HG02623 (cell line): Measurements from ENCODE around the gene ACOT13.
"Not testable (repeated sequence)": the region's sequence is repeated elsewhere in the genome, so short reads cannot be mapped to it uniquely, and the experiment has no call there.

Experiments used
- ATAC-seq: cut with Tn5 transposase; IDR thresholded peaks from one replicate; pipeline ENCODE4 v1.9.1; 2021; ENCODE audit warnings: moderate library complexity; ENCODE audit not compliant: unreplicated experiment

ACOT13 gene

DNA sequence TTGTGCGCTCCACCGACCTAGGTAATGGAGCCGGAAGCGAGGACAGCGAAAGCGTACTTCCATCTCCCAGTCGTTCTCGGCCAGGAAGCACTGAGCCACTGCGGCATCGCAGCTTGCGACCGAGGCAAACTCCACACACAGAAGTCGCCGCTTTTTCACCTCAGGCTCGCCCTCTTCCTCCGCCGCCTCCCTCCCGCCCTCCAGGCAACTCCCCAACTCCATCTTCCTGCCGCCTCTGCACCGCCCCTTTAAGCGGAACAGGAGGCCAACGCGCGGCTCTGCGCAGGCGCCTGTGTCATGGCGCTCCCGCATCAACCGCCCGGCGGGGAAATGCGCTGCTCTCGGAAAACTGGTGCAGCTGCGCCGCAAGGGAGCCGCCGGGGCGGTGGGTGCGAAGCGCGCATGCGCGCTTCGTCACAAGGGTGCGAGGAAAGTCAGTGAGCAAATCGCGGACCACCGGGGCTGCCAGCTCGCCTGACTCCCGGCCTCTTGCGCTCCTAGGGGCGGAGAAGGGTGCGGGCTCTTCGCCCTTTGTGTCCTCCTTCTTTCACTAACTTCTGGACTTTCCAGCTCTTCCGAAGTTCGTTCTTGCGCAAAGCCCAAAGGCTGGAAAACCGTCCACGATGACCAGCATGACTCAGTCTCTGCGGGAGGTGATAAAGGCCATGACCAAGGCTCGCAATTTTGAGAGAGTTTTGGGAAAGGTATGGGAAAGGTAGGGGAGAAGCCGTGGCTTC lies at the start of gene ACOT13, which contains the start of gene TDP2:
Gene ACOT13, plus strand, starts transcription at position 437 of the 737 bp plus-strand sequence. Its CDS starts 187 bp downstream, at position 624.
Gene TDP2, minus strand, starts transcription at position 259 of the 737 bp plus-strand sequence. Its CDS starts 37 bp downstream, at position 222.
- peak; percentile 92 for ATAC-seq

DNA sequence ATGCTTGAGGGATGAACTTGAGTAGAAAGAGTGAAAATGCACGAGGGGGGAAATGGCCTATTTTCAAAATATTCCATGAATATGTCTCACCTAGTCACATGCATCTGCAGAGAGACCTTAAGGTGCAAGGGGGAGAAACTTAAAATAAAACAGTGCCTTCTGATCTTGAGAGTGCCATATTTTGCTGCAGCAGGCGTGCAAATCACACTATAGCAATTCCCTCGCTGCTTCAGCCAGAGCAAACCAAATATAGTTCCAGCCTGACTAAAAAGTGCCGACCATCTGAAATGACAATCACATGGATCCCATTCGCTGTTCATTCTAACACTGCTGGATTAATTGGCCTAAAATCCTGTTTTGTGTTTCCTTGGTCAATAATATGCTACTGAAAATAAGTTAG lies 47.2 kb upstream of the ACOT13 start:
- no peak for ATAC-seq

DNA sequence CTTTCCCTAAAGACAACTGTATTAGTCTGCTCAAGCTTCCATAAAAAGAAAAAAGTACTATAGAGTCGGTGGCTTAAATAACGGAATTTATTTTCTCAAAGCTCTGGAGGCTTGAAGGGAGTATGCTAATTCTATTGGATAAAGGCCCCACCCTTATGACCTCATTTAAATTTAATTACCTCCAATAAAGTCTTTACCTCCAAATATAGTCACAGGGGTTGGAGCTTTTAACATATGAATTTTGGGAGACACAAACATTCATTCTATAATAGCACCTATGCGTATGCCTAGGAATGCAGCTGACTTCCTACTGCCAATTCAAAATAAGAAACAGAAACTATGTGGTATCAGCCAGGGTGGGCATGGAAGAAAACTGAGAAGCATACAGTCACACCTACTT lies 46.2 kb upstream of the ACOT13 start:
- no peak for ATAC-seq

DNA sequence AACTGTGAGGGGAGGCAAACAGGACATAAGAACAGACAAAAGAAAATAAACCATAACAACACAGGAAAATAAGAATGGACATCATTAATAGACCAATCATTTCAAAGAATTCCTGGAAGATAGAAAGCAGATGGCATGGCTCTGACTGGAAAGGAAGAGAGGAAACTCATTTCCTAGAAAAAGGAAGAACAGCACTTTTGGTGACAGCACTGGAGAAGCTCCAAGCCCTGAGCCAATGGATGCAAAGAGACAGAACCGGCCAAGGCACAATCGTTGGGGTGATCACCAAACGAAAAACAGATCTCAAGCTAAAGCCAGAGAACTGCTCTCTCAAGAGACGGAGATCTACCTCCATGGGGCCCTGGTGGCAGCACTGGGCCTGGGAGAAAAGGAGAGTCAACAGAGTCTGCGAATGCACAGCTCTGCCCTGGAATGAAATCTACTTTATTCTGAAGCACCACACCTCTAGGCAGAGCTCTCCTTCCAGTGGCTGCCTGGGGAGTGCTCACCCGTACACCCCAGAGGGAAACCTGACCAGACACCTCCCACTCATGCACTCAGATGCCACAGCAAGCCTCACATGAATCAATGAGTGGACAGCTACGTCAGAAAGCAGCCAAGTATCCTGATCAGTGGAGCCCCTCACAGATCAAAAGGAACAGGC lies 45.1 kb upstream of the ACOT13 start:
- ATAC-seq, result no peak

DNA sequence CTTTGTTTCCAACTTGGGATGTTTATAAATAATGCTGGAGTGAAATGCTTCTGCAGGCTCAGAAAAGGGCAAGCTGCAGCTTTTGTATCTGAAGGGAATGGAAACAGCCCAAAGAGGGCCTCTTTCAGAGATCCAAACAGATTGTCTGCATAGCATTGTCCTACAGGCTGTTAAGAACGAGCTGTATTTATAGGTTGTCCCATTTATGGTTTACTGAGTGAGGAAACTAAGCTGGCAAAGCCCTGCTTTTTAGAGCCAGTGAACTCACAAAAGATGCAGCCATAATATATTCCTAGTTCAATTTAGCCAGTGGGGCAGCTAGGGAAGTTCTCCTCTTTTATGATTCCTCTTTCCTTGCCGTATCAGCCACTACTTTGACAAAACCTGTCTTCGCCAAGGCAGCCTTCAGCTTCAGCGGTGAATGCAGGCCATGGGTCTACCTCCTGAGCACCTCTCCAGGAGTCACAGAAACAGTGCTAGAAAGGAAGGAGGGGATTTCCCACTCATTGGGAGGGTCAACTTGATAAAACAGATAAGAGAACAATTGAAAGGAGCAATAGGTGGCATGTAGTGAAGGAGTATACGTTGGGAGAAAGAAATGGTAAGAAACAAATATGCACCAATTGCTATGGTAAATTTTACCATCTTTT lies 35.9 kb upstream of the ACOT13 start:
- ATAC-seq, result no peak

DNA sequence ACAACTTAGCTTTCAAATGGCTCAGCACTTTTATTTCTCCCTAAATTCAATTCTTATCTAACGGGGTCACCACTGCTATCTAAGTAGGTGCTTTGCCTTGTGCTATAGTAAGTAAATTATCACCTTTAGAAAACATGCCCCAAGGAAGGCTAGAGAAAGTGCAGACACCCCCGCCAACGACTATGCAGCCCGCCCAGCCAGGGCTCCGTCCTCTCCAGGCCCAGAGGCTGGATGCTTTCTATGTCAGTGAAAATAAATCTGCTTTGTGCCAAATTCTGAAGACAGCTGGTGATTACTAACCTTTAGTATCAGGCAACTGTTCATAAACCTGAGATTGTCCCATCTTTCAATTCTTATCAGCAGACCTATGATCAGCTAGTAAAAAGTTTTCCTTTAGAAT lies 35.2 kb upstream of the ACOT13 start:
- ATAC-seq, result no peak

DNA sequence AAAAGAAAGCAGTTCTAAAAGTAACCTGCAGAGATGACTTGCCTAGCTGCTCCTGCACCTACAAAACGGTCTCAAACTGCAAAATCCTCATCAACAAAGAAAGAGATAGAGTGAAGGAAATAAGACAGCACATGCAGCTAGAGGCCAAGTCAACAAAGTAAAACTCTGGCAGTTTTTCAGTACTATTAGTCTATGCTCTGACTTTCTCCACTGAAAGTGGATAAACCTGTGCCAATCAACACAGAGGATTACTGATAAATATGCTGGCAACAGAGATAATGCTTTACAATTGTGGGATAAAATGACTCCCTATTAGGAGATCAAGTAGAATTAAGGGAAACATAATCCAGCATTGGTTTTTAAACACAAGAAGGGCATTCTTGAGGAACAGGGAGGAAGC lies 34.3 kb upstream of the ACOT13 start:
- ATAC-seq, result no peak

DNA sequence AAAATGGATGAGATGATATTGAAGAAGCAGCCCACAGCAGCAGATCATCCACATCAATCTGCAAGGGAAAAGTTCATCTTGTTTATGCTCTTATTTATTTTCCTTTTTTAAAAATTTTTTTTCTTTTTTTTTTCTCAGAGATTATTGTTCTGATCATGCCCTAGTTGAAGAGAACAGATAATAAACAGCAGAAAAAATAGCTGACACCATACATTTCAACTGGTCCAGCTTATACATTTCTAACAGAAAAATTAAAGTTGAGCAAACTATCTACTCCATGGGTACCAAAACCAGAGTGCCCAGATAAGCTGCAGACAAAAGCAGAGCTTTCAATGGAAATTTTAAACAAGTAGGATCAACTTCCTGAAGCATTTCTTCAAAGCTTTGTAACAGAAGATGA lies 30.2 kb upstream of the ACOT13 start:
- no peak for ATAC-seq

DNA sequence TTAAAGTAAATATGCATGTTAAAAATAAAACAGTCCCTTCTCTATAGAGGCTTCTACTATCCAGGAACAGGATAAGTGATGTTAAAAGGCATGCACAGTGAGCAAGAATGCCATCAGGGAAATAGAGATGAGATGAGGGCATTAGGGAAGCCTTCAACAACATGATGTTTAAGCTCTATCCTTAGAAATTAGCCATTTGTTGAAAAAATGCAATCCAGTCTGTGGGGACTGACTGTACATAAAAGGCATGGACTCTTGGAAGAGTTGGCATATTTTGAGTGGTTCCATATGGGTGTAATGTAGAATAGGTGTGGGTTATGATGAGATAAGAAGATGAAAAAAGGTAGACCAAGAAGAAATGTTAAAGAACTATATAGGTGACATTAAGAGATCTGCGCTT lies 26.7 kb upstream of the ACOT13 start:
- ATAC-seq, result no peak

DNA sequence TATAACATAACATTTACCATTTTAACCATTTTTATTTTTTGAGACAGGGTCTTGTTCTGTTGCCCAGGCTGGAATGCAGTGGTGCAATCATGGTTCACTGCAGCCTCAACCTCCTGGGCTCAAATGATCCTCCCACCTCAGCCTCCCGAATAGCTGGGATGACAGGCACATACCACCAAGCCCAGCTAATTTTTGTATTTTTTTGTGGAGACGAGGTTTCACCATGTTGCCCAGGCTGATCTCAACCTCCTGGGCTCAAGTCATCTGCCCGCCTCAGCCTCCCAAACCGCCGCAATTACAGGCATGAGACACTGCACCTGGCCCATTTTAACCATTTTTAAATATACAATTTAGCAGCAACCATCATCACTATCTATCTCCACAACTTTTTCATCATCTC lies 26.2 kb upstream of the ACOT13 start:
- ATAC-seq, result not testable (repeated sequence)

DNA sequence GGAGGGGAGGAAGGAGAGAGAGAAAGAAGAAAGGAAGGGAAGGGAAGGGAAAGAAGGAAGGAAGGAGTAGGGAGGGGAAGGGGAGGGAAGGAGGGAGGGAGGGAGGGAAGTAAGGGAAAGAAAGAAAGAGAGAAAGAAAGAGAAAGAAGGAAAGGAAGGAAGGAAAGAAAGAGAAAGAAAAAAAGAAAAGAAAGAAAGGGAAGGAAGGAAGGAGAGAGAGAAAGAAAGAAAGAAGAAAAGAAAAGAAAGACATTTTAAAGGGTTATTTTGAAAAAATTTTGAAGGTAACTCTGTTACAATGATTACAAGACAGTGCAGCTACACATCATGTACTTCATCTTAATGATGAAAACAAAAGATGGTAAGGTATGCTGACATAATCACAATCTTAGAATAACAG lies 24.8 kb upstream of the ACOT13 start:
- no peak for ATAC-seq

DNA sequence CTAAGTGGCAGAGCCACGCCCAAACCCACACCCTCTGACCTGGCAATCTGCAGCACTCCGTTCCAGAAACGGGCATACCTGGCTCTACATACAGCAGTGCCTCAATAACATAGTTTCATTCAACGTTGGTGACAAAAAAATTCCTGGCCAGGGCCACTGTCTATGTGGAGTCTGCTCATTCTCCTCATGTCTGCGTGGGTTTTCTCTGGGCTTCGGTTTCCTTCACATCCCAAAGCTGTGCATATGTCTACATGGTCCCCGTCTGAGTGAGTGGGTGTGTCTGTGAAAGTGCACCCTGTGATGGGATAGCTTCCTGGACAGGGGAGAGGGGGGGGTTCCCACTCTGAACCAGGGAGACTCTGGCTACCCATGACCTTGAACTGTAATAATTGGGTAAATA lies 23.0 kb upstream of the ACOT13 start:
- no peak for ATAC-seq

DNA sequence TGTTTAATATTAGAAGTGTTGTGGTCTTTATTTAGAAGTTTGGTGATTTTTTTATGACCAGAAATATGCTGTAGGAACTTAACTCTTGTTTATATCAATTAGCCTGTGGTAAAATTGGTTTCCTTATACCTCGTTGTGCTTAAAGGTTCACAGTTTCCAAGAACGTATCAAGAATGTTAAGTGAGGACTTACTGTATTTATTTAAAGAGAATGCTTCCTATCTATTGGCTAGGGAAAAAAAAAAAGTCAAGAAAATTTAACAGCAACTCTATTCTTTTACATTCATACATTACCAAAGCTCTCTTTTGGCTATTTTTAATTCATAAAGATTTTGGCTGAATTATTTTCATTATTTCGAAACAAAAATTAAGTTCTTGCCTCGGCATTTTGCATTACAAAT lies 22.5 kb upstream of the ACOT13 start:
- no peak for ATAC-seq

DNA sequence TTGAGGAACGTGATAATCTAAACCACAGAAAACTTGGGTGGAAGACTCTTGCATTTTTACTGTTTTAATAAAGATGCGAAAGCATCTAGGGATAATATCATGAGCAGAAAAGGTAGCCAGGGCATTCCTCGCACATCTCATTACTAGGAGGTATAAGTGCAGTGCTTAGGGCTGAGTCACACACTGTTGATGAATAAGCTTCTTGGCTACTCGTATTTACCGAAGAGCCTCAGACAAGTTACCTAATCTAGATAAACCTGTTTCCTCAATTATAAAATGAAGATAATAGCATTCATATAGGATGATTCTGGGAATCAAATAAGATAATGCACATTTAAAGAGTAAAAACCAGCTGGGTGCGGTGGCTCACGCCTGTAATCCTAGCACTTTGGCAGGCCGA lies 20.1 kb upstream of the ACOT13 start:
- ATAC-seq, result no peak

DNA sequence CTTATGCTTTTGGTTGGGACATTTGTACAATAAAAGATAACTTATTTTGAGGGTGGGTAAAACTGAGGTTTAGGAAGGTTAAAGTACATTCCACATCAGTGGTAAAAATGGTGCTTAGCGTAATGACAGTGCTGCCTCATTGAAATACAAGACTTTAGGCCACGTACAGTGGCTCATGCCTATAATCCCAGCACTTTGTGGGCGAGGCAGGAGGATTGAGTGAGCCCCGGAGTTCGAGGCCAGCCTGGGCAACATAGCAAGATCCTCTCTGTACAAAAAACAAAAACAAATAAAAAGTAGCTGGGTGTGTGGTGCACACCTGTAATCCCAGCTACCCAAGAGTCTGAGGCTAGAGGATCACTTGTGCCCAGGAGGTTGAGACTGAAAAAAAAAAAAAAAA lies 18.6 kb upstream of the ACOT13 start:
- ATAC-seq, result no peak

DNA sequence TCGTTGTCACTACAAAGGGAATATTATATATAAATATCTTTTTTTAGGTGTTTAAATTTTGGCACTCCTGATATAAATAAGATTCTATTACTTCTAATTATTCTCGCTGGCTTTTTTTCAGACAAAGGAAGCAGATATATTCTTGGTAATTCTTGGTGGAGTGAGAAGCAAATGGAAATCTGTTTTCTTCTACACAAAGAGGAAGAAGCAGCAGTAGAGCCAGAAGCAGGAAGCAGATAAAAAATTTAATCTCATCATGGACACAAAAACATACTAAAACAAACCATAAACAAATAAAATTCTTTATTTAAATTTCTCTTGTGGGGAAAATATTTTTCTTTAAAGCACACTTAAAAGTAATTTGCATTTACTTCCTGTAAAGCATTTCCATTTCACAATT lies 17.2 kb upstream of the ACOT13 start:
- no peak for ATAC-seq

DNA sequence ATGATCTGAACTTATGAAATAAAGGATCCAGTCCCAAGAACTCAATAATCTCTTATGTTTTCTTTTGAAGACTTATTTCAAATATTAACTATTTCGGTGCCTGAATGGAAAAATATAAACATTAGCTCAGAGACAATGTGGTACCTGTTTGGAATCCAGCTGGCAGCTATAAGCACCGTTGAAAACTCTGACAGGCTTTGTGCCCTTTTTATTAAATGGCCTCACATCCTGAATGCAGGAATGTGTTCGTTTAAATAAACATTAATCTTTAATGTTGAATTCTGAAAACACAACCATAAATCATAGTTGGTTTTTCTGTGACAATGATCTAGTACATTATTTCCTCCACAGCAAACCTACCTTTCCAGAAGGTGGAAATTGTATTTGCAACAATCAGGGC lies 16.5 kb upstream of the ACOT13 start:
- no peak for ATAC-seq

DNA sequence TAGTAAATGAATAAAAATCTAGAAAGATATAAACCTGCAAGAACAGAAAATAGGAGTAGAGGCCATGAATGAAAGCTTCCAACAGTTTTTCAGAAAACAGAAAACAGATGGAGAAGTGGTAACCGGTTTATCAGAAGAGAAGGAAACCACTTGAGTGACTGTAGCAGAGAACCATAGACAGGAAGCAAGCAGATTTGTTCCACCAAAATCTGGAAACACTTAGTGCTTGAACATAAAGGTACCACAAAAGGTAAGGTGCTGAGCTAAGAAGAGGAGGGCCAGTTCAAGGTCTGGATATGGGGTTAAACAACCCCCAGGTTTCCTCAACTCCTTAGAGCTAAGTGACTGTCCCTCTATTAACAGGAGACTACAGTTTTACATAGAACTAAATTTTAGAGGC lies 11.7 kb upstream of the ACOT13 start:
- no peak for ATAC-seq

DNA sequence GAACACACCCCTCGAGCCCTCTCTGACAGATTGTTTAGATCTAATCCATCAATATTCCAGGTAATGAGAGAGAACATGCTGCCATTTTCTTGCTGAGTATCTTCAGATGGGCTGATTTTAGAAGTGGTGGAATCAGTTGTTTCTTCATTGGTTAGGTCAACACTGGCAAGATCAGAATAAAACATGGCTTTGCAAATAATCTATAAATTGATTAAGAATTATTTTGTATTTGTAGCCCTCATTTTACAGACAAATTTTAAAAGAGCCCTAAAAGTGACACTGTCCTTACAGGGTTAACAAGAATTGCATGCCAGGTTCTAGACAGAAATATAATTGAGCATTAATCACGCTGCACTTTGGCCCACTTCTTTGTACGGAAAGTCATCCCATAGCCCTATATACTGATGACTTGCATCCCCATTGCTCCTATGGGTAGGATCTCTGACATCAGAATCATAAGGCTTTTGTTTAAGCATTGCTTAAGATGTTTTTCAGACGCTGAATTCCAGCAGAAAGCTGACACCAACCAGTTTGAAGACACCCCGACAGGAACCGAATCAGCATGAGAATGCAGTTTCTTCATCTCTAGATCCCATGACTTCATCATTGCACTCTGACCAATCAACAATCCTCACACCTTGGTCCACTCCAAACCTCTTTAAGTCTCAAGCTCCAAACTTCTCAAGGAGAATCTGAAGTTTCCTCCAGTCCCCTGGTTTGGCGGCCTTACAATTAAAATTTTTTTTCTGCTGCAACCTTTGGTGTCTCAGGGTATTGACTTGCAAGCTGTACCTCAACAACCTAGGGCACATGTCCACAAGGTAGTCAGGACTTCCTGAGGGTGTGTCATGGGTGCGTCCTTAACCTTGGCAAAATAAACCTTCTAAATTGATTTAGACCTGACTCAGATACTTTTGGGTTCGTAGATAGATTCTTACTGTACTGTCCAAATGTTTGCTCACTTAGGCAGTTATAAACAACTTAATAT lies 8.0 kb upstream of the ACOT13 start:
- no peak for ATAC-seq

DNA sequence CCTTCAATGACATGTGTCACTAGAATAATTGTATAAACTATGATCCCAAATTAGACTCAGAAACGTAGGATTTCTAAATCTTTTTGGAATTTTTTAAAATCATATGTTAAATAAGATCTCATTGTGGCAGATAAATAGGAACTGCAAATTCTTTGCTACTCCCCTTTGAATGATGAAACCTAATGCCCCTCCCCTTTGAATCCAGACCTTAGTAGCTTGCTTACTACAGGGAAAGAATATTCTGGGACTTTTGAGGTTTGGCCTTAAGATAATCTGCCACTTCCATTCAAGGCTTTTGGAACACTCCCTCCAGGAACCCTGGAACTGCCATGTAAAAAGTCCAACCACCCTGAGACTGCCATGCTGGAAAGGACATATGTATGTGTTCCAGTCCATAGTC lies 7.3 kb upstream of the ACOT13 start:
- ATAC-seq, result no peak

DNA sequence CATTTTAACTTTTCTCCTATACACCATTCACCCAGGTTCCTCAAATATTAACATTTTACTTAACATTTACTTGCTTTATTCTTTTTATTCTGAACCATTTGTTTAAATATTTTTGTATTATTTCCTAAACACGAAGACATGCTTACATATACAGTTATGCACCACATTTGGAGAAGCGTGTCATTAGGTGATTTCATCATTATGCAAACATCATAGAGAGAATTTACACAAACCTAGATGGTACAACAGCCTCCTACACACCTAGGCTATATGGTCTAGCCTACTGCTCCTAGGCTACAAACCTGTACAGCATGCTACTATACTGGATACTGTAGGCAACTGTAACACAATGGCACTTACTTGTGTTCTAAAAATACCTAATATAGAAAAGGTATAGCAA lies 6.8 kb upstream of the ACOT13 start:
- no peak for ATAC-seq
